ENCODE data around the gene ESRRB. TPM values are rescaled to one million over a fixed set of nuclear protein-coding genes. Genes with fewer than 3 reads are reported as not detected.

Gene ESRRB
- polyA plus RNA-seq, 1 of the 3 experiments (the other 2 are of a cell fraction): 0.05 TPM

GRCh38 chr14:76355771-76356170 lies 20.2 kb upstream of the ESRRB start:
- WGBS (ENCODE audit: low lambda C conversion rate): 10% methylated on average over 3 of the region's 3 CpGs
- TF ChIP-seq RFX5 (IDR thresholded peaks at IDR 0.05; ENCODE audit: low read length): no peak
- no peak for TF ChIP-seq ELF1 (IDR thresholded peaks at IDR 0.05)
- no peak for TF ChIP-seq PBX3 (IDR thresholded peaks at IDR 0.05)
- TF ChIP-seq MAX (IDR thresholded peaks at IDR 0.05; ENCODE audit: low read depth): no peak
- TF ChIP-seq GABPA (IDR thresholded peaks at IDR 0.05; ENCODE audit: low read depth): no peak
- no peak for TF ChIP-seq TEAD4 (IDR thresholded peaks at IDR 0.05; ENCODE audit: borderline replicate concordance, insufficient read depth)
- no peak for TF ChIP-seq IRF3 (IDR thresholded peaks at IDR 0.05; ENCODE audit: low read depth, low read length)
- no peak for TF ChIP-seq MXI1 (IDR thresholded peaks at IDR 0.05; ENCODE audit: low read depth, low read length)
- no peak for TF ChIP-seq TAF1 (IDR thresholded peaks at IDR 0.05; ENCODE audit: borderline replicate concordance, low read depth, low read length)
- no peak for TF ChIP-seq CTCF (IDR thresholded peaks at IDR 0.05)
- TF ChIP-seq POLR2AphosphoS5 (IDR thresholded peaks at IDR 0.05; ENCODE audit: low read depth, low read length): no peak
- no peak for TF ChIP-seq FOXJ3 (CRISPR knock-in tag; IDR thresholded peaks at IDR 0.05)
- no peak for TF ChIP-seq JUND (IDR thresholded peaks at IDR 0.05)
- no peak for TF ChIP-seq USF2 (IDR thresholded peaks at IDR 0.05; ENCODE audit: borderline replicate concordance, low read depth, low read length)
- TF ChIP-seq FOSL2 (IDR thresholded peaks at IDR 0.05; ENCODE audit: borderline replicate concordance, low read depth): no peak
- peaks cover 38% of the 10 kb centered on the region; the same call in 1 of the 2 replicates for H3K27me3 ChIP-seq (ENCODE audit: insufficient read depth)
- no peak overlapping the region for H2AFZ ChIP-seq (ENCODE audit: low read depth)
- H3K4me1 ChIP-seq (ENCODE audit: control insufficient read depth in 1 of 2, insufficient read depth in 2 of 2, low read depth in 1 of 2, low read length in 1 of 2): no peaks in the 10 kb centered on the region; a peak in 1 of 4 replicates
- no peaks in the 10 kb centered on the region for H3K79me2 ChIP-seq (ENCODE audit: insufficient read depth)
- ChIA-PET CTCF (interaction anchor here (0.6 to 11.9 kb wide), 5 partner anchors 12 to 307 kb away, joined by 3 to 221 read pairs (median 3); no protein-coding TSS in a partner anchor), POLR2A (no interaction called here)
- no peak overlapping the region for H3K4me2 ChIP-seq
- H3K9ac ChIP-seq: no peak overlapping the region
- no peaks in the 10 kb centered on the region for H3K9me2 ChIP-seq
- no peaks in the 10 kb centered on the region for H4K20me1 ChIP-seq (ENCODE audit: insufficient read depth)
- H3F3A ChIP-seq (replicated peaks; ENCODE audit: insufficient read depth): no peaks in the 10 kb centered on the region
- H3K27ac ChIP-seq (ENCODE audit: low read depth in 2 of 2, low read length in 1 of 2): no peak overlapping the region
- DNase-seq: no peak
- no peaks in the 10 kb centered on the region for H3K36me3 ChIP-seq (replicated peaks in 1 of 2; ENCODE audit: control insufficient read depth in 1 of 2, insufficient read depth in 2 of 2, low read length in 1 of 2)
- no peaks in the 10 kb centered on the region for H3K9me3 ChIP-seq
- no peak overlapping the region for H3K4me3 ChIP-seq (ENCODE audit: low read depth in 2 of 2, low read length in 1 of 2)
